NOMO-1 treated with dmso at 0.1 percent for 144 hours (cell line): Measurements from ENCODE around the gene ATP1B3.
"Not testable (repeated sequence)": the region's sequence is repeated elsewhere in the genome, so short reads cannot be mapped to it uniquely, and the experiment has no call there.

Experiments
- DNase-seq: peaks from one replicate; lab custom pipeline; 2025; ENCODE audit not compliant: unreplicated experiment; lab: John Stamatoyannopoulos, UW

Gene ATP1B3

DNA sequence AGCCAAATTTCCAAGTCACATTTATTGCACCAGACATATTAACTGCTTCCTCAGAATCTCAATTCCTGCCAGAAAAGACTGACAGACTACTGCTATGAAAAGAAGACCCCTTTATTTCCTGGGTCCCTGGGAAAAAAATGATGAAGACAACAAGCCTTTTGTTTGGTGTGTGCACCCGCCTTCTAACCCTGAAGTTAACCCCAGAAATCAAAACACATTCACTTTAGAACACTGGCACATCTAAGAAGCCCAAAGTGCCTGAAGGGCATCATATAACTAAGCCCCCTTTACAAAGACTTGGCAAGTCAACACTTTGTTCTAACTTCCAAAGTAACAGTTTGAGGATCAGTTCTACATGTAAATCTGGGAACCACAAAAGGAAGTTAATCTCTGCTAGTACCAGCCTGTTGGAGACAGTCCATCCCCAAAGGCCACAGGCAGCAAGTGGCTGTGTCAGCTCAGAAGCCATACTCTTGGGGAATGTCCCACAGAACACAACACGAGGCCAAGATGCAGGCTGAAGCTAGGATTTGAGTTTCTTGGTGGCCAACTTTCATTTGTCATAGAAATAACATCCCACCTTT lies 16.3 kb upstream of the ATP1B3 start:
- DNase-seq = no peak

DNA sequence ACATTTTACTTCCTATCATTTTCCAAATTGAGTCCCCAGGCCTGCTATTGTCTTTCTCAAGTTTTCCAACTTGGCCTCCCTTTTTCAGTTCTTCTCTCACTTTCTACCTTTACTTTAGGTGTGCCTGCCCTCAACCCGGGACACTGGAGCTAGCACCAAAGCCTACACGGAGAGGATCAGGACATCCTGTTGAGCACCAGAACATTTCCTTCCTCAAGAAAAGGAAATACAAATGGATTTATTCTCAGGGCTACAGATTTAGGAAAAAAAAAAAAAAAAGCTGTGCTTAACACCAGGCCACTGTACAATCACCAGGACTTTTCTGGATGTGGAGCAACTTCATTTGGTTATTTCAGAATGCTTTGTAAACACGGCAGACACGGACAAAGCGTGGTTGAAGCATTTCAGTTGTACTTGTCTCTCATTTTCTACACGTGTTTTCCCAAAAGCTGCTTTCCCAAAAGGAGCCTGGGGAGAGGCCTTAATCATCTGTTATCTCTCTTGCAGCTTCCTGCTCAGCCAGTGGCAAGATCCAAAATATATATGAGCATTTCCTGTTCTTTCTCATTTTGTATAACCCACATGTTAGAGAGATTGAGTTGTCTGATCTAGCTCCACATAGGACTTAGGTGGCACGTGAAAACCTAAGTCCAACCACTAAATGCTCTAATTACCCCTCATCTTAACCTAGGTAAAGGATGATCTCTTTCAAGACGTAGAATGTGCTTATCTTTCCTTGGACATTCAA lies 15.5 kb upstream of the ATP1B3 start:
- DNase-seq = no peak

GRCh38 chr3:141862279-141862816 lies 14.1 kb upstream of the ATP1B3 start:
- DNase-seq = no peak

DNA sequence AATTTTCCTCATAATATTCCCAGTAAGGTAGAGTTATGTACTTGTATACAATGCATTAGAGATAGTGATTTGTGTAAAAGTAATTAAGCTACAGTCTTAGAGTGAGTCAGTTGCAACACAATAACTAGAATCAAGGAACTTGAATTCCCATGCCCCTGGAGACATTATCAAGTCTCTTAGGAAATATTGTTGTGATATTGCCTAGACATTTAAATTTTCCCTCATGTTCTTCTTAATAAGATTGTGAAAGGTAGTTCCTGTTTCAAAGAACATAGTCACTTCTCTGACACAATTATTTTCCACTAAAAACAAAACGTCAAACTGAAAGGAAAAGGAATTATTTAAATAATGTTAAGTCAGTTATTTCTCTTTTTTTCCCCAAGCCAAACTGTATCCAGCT lies 13.0 kb upstream of the ATP1B3 start:
- DNase-seq = peak; percentile 54

DNA sequence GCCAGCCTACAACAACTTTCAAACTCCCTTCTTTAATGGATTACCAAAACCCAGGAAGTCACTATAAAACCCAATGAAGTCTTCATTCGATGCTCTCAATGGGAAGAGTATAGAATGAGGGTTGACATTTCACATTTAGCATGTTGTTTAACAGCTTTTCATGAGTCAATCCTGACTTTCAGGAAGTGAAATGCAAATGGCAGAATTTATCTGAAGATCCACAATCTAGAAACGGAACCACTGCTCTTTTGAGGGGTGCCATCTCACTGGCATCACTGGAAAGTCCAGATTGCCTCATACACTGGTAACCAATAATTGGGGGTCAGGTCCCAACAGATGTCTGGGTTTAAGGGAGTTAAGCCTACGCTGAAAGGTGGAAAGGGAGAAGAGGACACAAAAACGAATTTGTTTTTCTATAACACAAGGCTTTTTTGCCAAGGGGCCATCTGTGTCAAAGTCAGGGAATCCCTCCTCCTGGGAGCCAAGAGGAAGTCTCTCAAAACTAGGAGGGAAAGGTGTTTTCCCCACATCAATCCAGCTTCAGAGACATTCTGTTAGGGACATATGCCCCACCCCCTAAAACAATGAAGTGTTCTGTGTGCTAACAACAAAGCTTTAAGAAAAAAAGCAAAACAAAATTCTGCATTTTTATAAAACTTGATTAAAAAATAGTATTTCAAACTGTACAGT lies 12.0 kb upstream of the ATP1B3 start:
- no peak for DNase-seq

- no peak for DNase-seq
Observed at GRCh38 chr3:141865101-141865500, 11.3 kb upstream of the ATP1B3 start.

GRCh38 chr3:141870091-141870687 lies 6.3 kb upstream of the ATP1B3 start:
- DNase-seq = no peak

DNA sequence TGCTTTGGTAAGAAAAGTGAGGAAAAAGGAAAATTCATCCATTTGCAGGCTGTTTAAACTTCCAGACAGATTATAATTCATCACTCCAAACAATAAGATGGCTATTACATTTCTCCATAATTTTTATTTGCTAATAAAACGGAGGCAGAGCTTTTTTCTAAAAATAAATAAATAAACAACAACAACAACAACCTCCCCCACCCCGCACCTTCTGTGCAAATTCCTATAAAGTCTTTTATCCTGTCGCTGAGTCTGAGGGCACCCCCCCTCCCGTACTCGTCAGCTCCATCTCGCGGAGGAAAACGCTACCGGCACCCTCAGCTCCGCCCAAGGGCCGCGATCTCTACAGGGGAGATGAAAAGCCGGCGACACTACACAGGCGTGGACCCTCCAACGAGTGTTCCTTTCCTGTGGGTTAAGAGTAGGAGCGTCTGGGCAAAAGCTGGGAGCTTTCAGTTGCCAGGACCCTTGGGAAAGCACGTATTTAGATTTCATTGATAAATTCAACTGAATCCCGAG lies 1.0 kb upstream of the ATP1B3 start:
- peak; percentile 89 for DNase-seq

DNA sequence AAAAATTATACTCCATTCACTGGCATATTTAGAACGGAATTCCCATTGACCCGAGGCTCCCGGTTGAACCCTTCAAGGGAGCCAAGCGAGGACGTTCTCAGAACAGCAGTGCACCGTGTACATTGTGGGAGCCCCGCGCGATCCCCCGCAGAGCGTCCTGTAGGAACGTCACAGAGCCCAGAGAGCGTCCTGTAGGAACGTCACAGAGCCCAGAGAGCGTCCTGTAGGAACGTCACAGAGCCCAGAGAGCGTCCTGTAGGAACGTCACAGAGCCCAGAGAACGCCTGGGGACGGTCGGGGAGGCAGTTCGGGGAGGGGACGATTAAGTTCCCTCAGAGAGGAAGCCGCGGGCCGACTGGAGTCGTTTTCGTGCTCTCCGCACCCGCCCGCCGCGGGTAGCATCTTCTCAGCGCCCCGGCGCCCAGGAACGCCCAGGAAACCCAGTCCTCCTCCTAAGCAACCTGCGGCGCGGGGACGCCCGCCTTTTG lies 506 bp upstream of the ATP1B3 start:
- DNase-seq = peak; percentile 92

- peak; percentile 33 for DNase-seq
Observed at GRCh38 chr3:141876891-141877621, 613 bp downstream of the ATP1B3 start.

- peak; percentile 25 for DNase-seq
Observed at GRCh38 chr3:141877911-141878310, 1.5 kb downstream of the ATP1B3 start.

DNA sequence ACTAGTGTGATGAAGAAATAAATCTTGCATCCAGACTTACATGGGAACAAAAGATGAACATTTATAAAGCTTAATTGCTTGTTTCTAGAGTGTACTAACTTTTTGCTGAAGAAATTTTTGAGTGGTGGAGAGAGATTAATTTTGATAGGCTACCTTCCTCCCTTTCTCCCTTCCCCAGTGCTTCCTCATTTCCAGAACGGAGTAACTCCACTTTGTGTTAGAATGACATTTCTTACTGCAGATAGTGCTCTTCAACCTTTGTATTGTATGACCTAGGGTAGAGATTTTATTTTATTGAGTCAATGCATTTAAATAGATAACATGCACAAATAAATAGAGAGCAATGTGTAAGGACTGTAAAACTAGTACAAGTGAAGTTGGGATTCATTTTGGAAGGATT lies 1.9 kb downstream of the ATP1B3 start:
- no peak for DNase-seq

DNA sequence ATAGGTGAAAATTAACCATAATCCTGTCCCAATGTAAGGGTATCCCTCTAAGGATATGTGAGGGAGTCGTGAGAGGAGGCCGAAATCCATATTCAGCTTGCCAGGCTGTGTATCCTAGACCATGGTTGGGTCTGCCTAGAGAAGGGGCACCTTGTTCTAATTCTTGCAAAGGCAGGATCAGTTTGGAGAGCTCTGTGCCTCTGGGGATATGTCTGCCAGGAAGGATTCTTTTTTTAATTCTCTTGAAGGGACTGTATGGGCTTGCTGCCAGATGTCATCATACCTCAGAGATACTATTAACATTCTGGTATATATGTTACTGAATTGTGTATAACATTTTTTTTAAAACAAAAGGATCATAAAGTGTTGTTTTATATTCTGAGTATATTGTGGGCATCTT lies 2.4 kb downstream of the ATP1B3 start:
- DNase-seq = no peak

DNA sequence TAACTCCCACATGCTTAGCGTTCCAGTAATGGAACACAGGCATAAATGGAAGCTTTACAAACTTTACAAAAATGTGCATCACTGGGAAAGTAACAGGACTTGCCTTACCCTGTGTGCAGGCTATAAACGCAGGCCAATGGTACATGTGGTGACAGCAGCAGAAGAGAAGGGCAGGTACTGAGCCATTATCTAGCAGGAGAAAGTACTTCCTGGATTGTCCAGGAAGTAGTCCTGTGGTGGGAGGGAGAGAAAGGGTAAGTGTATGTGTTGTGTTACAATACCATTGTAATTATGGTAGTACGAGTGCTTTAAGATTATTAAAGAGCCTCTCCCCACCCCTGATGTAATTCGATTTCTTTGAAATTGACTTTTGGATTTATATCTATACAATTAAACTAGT lies 5.3 kb downstream of the ATP1B3 start:
- no peak for DNase-seq

- no peak for DNase-seq
Observed at GRCh38 chr3:141887051-141887450, 10.6 kb downstream of the ATP1B3 start.

DNA sequence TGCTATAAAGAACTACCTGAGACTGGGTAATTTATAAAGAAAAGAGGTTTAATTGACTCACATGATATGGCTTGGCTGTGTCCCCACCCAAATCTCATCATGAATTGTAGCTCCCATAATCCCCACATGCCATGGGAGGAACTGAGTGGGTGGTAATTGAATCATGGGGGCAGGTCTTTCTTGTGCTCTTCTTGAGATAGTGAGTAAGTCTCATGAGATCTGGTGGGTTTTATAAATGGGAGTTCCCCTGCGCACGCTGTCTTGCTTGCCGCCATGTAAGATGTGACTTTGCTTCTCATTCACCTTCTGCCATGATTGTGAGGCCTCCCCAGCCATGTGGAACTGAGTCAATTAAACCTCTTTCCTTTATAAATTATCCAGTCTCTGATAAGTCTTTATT lies 12.1 kb downstream of the ATP1B3 start:
- not testable (repeated sequence) for DNase-seq

DNA sequence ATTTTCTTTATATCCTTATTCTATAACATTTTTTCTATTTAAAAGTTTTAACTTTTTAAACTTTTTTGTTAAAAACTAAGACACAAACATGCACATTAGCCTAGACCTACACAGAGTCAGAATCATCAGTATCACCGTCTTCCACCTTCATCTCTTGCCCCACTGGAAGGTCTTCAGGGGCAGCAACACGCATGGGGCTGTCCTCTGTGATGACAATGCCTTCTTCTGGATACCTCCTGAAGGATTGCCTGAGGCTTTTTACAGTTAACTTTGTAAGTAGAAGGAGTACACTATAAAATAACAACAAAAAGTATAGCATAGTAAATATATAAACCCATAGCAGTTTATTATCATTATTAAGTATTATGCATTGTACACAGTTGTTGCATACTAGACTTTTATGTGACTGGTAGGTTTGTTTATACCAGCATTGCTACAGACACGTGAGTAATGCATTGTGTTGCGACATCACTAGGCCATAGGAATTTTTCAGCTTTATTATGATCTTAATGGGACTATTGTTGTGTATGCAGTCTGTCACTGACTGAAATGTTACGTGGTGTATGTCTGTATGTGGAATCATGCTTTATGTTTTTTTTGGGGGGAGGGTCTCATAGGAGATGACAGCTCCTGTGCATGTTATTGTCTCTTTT lies 18.2 kb downstream of the ATP1B3 start:
- peak; percentile 13 for DNase-seq

DNA sequence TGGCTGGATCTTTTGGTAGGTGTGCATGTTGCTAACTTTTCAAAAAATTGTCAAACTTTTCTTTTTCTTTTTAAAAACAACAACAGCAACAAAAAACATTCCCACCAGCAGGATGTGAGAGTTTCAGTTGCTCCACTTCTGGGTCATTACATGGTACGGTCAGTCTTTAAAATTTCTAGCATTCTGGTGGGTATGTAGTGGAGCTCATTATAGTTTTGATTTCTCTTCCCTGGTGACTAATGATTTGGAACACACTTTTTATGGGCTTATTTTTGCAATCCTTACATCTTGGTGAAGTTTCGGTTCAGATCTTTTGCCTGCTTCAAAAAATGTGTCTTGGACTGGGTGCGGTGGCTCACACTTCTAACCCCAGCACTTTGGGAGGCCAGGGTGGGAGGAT lies 19.3 kb downstream of the ATP1B3 start:
- DNase-seq = no peak

DNA sequence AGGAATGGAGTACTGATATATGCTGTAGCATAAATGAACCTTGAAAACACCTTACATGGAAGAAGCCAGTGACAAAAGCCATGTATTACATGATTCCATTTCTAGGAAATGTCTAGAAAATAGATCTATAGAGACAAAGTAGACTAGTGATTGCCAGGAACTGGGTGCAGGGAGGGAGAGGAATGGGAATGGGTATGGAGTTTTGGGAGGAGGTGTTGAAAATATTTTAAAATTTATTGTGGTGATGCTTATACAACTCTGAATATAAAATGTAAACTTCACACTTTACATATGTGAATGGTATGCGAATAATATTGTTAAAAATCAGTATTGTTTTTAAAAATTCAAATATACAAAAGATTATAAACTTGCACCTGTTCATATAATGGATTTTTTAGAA lies 22.5 kb downstream of the ATP1B3 start:
- DNase-seq = no peak

DNA sequence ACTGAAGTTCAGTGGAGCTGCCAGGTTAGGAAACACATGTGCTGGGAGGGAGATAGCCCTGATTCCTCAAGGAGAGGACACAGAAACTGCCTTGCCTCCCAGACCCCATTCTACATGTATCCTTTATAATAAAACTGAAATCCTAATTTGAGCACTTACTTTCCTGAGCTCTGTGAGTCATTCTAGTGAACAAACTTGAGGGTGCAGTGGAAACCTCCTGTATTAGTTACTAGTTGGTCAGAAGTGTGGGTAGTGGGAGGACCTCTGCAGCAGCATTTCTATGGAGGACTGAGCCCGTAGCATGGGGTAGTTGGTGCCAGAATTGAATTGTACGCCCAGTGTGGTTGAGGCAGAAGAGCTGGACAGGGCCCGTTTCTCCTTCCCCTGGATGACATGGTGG lies 23.9 kb downstream of the ATP1B3 start:
- DNase-seq = no peak
